HG03064 (cell line): ENCODE measurements around the gene PARN.

Source experiments
- ATAC-seq: cut with Tn5 transposase; IDR thresholded peaks from one replicate; pipeline ENCODE4 v1.9.1; 2021; ENCODE audit warnings: low read depth; ENCODE audit not compliant: unreplicated experiment

Gene PARN

GRCh38 chr16:14501331-14502255, 128.5 kb downstream of the PARN start:
- ATAC-seq: no peak

DNA sequence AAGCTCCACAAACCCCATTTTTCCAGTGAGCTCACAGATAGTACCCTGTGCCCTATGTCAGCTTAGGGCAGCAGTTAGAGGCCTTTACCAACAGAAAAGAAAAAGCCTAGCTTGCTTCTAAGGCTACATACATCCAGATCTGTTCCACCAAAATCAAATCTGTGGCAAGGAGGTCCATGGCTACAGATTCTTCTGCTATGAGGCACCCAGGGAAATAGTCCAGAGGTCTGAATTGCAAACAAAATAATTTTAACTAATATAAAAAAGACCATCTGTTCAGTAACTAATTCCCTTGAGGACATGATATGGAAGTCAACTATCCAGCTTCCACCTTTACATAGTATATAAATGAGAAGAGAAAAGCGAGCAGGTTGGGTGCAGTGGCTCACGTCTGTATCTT, 129.3 kb downstream of the PARN start:
- no peak for ATAC-seq

DNA sequence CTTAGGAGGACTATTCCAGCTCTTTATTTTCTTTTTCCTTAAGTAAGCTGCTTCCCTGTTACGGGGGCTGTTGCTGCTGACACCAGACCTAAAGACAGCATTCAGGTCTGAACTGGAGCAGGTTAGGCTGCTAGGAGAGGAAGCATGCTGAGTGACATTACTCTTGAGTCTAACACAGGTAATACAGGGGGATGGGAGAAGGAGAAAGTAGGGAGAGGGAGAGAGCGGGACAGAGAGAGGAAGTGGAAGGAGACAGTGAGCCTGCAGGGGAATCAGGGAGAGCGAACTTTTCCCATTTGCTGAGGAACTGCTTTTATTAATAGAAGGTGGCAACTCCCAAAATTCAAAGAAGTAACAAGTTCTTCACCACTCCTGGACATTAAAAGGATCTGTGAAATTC, 130.9 kb downstream of the PARN start:
- no peak for ATAC-seq

- no peak for ATAC-seq
Observed at GRCh38 chr16:14497245-14498082, 132.6 kb downstream of the PARN start.

DNA sequence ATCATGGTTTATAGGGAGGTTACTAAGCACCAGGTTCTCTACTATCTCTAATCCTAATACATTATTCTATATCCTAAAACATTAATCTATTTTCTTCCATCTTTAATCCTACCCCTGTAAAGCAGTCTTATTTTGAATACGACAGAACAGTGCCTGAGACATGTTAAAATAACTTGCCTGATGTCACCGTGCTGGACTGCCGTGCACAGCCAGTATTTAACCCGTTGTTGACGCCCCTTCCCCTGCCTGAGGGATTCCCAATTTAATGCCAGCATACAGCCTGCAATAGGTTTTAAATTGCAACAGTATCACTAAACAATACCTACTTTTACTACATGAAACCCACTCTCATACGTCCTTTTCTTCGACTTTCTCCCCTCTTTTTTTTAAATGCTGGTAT, 133.3 kb downstream of the PARN start:
- ATAC-seq: no peak

DNA sequence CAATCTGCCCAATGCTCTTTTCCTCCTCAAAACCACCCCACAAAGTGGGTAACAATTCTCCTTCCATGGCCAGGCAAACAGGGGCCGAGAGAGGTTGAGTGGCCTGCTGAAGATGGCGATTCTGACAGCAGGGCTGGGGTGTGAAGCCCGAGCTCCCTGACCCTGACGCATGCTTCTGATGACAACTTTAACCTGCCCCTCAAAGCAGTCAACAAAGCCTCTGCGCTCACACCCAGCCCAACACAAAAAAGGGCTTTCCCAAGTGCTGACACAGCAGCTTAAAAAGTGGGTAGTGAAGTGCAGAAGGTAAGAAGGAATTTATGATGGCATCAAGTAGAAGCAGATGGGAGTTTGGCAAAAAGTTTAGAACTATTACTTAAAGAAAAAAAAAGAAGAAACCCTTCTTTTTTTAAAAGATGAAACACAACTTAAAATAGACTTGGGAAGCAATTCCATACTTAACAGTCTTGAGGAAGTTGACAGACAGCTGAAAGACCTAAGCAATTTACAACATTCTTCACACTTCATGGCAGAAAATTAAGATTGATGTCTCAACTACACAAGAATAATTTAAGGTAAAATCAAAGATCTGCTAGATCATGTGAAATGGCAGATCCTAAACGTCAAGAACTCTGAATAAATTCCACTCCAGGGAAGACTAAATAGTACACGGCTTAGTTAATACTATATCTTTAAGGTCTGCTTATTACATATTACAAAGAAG, 133.9 kb downstream of the PARN start:
- ATAC-seq: no peak

DNA sequence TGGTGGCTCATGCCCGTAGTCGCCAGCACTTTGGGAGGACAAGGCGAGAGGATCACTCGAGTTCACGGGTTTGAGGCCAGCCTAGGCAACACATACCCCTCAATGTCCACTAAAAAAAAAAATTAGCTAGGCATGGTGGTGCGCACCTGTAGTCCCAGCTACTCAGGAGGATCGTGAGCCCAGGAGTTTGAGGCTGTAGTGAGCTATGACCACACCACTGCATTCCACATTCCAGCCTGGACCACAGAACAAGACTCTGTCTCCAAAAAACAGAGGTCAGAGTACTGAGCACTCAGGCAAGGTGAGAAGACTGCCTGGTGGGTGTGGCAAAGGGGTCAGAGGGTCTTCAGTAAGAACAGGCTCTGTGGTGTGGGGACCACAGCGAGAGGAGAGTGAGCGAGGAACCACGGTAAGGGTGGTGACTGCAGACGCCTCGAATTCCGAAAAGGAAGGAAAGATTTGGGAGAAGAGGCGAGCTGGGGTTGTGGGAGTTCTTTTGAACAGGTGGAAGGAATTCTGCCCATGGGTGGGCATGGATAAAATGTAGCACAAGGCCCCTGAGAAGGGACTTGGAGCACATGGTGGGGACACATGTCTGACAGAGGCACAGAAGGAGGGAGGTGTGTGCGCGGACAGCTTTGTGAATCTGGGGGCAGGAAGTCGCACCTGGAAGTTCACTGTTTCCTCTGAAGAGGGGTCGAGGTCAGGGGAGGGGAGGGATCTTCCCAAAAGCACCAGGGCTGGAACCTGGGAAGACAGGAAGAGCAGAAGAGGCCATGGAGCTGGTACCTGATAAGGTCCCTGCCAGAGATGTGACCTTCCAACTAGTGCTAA, 134.6 kb downstream of the PARN start:
- ATAC-seq: no peak

DNA sequence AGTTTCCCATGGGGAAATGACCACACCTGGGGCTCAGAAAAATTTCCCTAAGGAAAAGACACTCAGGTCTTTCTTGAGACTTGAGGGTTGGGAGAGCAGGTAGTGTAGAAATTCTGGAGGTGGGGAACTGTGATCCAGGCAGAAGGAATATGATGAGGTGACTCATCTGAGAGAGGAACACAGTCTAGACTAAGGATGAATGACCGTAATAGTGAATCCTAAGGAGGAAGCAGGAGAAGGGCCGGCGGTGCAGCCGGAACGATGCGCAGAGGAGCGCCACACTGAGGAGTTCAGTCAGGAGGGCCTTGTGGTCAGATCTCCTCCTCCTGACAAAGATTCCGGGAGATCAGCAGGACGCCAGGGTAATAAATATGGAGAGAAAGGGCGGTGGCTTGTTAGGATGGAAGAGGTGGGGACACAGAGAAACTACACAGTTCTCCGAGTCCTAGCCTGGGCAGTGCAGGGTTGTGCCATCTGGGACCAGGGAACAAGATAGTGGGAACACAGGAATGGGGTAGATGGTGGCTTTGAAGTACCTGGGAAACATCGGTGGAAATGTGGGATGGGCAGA, 135.6 kb downstream of the PARN start:
- no peak for ATAC-seq

- ATAC-seq: no peak
Observed at GRCh38 chr16:14493791-14494190, 136.3 kb downstream of the PARN start.

DNA sequence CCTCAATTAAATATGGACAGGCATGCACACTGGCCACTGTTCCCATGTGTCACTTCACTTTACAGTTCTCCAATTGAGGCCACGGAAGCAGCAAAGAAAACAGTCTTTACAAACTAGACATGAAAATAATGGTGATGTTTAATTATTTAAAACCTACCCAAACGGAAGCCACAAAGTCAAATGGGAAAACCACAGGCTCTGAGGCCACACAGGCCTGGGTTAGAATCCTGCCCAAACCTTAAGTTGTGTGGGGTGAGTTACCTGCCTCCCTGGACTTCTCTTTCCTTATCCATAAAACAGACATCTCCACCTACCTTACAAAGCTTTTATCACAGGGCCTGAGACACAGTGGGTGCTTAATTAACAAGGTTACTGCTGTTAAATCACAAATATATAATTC, 137.4 kb downstream of the PARN start:
- no peak for ATAC-seq

DNA sequence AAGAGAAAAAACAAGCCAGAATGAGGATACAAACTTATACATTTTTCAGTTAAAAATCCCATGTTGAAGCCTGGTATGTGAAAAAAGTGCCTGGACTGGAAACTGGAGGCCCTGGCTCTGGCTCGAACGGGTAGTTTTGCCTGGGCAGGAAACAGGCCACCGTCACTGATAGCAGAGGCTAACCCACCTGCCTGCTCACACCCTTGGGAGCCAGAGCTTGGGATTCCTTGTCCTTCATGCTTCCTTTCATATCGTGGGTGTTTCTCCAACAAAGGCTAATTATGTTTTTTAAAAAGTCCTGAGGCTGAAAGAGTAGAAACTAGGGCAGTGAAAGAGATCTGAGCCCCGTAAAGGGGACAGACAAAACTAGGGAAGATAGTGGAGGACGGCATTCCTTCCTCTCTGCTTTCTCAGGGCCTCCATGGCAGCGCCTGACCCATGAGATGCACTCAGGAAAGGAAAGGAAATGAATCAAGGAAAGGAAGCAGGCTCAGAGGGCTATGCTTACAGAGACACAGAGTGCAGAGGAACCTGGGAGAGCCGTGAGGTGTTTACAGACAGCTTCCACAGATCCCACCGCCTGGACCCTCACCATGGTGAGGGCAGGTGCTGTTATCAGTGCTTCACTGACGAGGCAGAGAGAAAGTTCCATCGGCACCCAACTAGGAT, 138.1 kb downstream of the PARN start:
- ATAC-seq: no peak

- ATAC-seq: no peak
Observed at GRCh38 chr16:14490235-14490634, 139.8 kb downstream of the PARN start.

DNA sequence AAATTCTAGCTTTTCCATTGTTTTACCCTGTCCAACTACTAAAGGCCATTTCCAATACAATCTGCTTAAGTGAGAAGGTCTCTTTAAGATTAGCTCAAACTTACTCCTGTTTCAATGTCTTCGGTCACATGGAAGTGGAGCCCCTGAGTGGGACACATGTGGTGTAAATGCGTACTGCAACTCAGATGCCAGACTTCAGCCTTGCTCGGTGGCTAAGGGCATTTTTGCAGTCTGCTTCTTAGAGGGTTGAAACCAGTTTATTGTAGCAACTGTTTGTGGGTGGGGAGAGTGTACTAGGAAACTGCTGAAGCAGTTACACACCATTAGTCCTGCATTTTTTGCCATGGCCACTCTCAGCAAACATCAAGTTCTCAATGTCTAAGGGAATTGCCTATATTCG, 140.6 kb downstream of the PARN start:
- no peak for ATAC-seq

DNA sequence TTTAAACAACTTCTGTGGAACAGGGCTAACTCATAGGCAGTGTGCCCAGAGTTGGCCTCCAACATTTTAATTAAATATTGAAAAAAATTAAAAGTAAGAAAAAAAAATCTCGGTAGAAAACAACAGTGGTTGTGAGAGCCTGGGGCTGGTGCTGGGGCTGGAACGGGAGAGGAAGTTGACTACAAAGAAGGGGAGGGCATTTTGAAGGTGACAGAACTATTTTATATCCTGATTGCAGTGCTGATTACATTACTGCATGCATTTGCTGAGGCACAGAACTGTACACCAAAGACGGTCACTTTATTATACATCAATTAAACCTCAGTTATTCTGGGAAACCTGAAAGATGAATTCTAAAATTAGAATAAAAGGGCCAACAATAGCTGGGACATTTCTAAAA, 142.5 kb downstream of the PARN start:
- ATAC-seq: no peak

DNA sequence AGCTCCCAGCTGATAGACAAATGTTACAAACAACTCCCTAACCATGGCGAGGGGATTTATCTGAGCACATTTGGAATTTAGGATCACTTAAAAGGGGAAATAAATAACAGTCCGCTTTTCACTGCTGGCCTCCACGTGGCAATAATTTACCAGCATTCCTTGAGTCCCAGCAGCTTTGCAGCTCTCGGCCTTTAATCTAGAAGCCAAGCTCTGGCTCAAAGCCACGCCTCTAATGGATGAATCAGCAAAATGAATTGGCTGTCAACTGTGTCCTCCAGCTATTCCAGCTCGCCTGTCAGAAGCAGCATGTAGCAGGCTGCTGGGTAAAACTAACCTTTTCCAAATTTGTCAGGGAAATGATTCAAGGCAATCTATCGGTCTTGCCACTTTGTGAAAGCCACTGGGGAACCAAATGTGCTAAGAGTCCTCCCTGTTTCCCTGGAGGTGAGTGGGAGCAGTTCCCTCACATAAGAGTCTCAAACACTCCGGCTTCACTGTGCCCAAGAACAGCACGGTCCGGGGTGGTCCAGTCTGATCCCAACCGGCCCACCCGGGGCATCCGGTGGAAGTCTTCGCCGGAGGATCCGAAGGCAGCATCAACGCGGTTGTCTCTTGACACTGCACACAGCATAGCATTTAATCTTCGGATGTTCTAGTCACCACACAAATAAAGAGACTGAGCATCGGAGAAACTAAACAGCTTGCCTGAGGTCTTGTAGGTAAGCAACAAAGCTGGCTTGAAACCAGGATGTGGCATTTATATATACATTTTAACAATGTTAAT, 143.3 kb downstream of the PARN start:
- no peak for ATAC-seq

DNA sequence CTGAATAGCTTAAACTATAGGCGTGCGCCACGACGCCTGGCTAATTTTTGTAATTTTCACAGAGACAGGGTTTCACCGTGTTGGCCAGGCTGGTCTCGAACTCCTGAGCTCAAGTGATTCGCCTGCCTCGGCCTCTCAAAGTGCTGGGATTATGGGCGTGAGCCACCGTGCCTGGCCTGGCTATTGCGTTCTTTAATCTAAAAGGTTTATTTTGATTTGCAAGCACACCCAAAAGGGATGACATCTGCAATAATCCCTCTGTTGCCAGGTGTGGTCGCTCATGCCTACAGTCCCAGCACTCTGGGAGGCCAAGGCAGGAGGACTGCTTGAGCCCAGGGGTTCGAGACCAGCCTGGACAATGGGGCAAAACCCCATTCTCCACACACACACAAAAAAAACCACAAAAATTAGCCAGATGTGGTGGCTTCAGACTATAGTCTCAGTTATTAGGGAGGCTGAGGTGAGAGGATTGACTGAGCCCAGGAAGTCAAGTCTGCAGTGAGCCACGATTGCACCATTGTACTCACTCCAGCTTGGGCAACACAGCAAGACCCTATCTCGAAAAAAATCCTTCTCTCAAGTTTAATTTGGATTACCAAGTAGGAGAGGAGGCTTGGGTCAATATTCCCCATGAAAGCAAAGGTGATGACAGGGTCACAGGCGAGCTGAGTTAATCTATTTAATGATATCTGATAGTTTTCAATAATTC, 144.1 kb downstream of the PARN start:
- no peak for ATAC-seq

DNA sequence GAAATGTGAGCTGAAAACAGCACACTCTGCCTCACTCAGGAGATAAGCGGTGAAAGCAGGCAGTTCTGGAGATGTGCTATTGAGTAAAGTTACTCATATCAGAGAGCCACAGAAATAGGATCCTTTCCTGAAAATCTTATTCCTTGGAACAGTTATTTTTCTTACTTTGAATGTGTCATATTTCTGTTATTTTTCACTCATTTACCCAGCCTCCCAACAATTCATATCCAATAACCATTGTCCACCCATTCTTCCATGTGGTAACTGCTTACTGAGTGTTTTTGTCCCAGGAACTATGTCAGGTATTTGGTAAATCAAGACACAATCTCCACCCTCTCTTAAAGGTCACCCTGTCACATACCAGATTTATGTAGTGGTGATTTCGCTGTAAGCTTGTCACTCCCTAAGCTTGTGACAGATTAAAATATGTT, 144.9 kb downstream of the PARN start:
- ATAC-seq: no peak

DNA sequence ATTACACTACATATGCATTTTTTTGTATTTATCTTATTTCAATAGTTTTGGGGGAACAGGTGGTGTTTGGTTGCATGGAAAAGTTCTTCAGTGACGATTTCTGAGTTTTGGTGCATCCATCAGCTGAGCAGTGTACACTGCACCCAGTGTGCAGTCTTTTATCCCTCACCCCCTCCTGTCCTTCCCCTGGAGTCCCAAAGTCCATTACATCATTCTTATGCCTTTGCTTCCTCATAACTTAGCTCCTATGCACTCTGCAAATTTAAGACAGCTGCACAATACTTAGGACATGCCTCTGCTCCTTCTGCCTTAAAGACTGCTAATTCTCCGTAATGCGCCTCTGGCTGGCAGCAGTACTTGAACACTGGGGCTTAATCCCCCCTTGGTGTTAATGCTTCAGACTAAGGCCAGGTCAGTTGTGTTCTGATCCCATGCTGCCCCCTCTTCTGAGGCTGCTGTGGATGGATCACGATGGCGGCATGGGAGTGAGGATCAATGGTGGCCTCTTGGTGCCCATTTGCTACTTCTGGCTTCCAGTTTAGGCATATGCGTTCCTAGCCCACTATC, 146.2 kb downstream of the PARN start:
- no peak for ATAC-seq
